Coronary artery (tissue), 2 donors: ENCODE measurements around the gene COL6A5.

Experiments
- DNase-seq: peaks from one replicate; pipeline ENCODE4 v3.0.0-alpha.2; 2017; ENCODE audit warnings: low spot score
- H3K27ac ChIP-seq, 2 donors: fragments of 200-600 bp; sonication (generic); one replicate each; pipeline ENCODE4 v1.5.1; 2016 to 2019
- H3K4me3 ChIP-seq: fragments of 200-600 bp; sonication (generic); 2 replicates; pipeline ENCODE4 v1.5.1; 2016; ENCODE audit warnings: mild to moderate bottlenecking, moderate library complexity
- CTCF ChIP-seq: fragments of 200-600 bp; sonication (generic); IDR thresholded peaks from one replicate; pipeline ENCODE4 v1.5.1; 2019; ENCODE audit warnings: antibody characterized with exemption

The COL6A5 gene

GRCh38 chr3:130514681-130515080 lies 169.2 kb downstream of the COL6A5 start:
- no peak for TF ChIP-seq CTCF
- Histone ChIP-seq H3K27ac (no peak overlapping the region), H3K4me3 (no peak overlapping the region)
- no peak for DNase-seq

- DNase-seq, result no peak
- H3K4me3 ChIP-seq, result no peak overlapping the region
- no peak overlapping the region for H3K27ac ChIP-seq
- no peak for TF ChIP-seq CTCF
Measured at GRCh38 chr3:130515755-130516154, 170.3 kb downstream of the COL6A5 start.

- H3K27ac ChIP-seq, result no peak within 1 kb of the TSS
- peak within 1 kb of the TSS; percentile 58 for H3K4me3 ChIP-seq
- DNase-seq, result no peak
- no peak for TF ChIP-seq CTCF
Measured at GRCh38 chr3:130516645-130517512, 171.4 kb downstream of the COL6A5 start, which contains the start of gene COL6A6. TSS of gene COL6A6 (plus strand) at chr3:130517177. CDS start at chr3:130560365, 43,188 bp downstream.

- Histone ChIP-seq H3K4me3 (peak overlapping the region; percentile 58), H3K27ac (no peak overlapping the region)
- no peak for DNase-seq
- TF ChIP-seq CTCF, result no peak
Measured at GRCh38 chr3:130517602-130518001, 172.1 kb downstream of the COL6A5 start.

DNA sequence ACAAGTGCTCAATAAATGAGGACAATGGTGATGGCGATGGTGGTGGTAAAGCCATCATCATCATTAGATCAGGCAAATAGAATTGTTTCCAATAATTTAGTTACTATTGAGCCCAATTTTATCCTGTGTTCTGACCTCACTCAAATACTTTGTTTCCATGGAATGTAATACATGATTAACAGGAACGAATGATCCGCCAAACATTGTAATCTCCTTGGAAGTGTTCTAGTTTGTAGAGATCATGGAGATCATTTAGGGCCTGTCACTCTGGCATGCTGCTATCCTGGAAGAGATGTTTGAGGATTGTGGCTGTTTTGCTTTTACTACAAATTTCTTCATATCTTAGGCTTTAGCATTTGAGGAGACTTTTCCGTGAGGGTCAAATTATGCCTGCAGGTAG lies 174.3 kb downstream of the COL6A5 start:
- TF ChIP-seq CTCF, result no peak
- Histone ChIP-seq H3K27ac (no peak overlapping the region), H3K4me3 (no peak overlapping the region)
- no peak for DNase-seq

DNA sequence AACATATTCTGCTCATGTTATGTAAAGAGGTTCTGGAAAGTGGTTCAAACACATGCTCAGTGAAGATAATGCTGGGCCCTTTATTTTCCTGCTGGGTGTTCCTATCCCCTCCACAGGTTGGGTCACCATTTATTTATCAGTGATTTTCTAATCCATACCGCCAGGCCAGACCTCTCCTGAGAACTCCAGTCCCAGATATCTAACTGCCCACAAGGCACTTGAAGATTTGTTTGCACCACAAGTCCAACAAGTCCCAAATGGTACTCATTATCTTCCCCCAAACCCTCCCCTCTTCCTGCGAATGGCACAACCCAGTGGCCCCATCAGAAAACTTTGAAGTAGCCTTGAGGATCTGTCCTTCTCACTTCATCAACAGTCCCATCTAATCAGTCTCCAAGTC lies 176.9 kb downstream of the COL6A5 start:
- TF ChIP-seq CTCF, result no peak
- Histone ChIP-seq H3K4me3 (no peak overlapping the region), H3K27ac (no peak overlapping the region)
- DNase-seq, result no peak

GRCh38 chr3:130527426-130527825 lies 182.0 kb downstream of the COL6A5 start:
- no peak overlapping the region for H3K27ac ChIP-seq
- no peak for DNase-seq

More at GRCh38 chr3:130527426-130527825, 182.0 kb downstream of the COL6A5 start:
- no peak for TF ChIP-seq CTCF
- no peak overlapping the region for H3K4me3 ChIP-seq
